ENCODE measurements around the gene TMEM116.

TMEM116 gene

DNA sequence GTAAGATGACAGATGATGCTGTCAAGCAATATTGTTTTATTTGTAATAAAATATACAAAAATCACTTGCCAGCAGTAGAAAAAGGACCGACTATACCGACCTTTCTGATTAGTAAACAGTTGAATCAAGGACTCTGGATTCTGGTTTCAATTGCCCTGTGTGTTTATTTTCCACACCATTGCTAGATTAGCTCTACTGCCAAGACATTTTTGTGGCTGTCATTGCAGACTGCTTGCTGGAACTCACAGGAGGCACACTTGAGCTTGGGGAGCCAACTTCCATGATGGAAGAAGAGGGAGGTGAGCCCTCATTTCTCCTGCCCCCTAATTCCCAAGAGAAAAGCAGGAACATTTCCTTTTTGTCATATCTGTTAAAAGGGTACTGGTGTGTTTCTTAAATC is 119.7 kb downstream of the TMEM116 start:
- ATAC-seq: no peak
- no peak for DNase-seq

DNA sequence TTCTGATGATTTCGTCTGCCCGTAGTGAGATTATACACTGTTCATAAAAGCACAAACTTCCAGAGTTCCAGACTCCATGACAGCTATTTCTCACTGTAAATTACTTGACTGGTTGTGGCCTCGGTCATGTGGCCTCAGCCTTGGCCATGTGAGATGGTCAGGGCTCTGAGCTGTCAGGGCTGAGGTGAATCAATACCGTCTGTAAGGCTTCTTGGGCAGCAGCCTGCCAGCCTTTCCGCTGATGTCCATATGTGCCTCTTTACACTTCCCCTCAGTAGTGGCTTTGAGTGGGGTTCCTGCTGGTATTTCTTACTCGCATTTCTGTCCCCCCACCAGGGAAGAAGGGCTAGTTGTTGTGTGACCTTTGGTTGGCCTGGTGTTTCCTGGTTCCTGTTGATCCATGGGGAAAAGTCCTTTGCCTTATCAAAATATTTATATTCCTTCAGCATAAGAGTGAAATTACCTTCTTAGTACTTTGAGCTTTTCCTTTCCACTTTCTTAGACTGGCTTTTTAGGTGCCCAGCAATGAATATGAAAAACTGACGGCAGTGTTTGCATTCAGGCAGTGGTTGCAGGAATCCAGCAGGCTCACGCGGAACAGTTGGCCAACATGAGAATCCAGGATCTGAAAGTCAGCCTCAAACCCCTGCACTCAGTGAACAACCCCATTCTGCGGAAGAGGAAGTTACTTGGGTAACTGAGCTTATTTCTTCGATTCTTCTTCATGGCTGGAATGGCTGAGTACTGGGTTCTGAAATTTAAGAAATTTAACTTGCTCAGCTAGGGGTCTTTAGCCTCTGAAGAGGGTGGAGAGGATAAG is 124.8 kb downstream of the TMEM116 start:
- ATAC-seq (no peak), DNase-seq (no peak)

DNA sequence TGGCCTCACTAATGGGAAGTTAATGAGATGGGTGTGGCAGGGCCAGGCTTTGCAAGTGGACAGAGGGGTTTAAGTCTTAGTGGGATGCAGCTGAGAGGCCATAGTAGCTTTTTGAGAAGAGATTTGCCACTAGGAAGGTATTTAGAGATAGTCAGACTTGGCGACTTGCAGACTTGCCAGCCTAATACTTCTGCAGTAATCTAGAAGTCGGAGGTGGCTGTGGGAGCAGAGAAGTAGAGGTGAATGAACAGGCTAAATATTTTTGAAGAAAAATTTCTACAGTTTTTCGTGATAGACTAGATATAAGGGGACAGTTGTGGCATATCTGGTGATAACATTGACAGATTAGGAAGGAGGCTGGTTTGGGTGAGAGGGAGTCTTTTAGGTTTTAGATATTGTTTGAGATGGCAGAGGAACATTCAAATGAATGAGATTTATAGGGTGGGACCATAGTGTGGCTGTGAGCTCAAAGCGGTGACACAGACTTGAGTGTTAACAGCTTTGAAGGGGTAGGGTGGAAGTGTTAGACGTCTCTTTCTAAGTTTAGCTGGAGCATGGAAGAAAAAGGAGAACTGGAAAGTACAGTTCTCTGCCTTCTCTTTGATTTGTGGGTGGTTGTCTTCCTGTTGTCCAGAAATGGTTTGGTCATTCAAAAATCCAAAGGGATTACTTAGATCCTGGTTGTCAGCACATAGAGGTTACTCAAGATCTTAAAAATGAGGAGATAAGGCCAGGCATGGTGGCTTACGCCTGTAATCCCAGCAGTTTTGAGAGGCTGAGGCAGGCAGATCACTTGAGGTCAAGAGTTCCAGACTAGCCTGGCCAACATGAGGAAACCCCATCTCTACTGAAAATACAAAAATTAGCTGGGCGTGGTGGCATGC is 126.1 kb downstream of the TMEM116 start:
- DNase-seq: no peak
- ATAC-seq: no peak

DNA sequence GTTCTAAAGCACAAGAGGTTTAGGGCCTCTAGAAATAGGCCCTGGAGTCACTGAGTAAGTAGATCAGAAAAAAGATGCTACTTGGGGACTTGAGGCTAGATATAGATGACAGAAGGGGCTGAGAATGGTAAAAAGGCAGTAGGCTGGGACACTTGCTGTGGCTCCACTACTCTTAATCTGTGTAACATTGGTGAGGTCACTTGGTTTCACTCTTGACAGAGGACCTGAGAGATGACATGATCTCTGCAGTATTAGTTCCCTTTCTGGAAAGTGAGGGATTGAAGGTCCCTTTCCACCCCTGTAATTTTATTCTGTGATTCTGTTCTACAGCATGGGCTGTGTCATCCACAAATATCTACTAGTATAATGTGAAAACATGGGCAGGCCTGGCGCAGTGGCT is 131.2 kb downstream of the TMEM116 start:
- no peak for DNase-seq
- ATAC-seq: no peak
